AG04449 (cell line): Measurements from ENCODE around the gene EYA4.

Experiments used
- CTCF ChIA-PET: fragments of 350-600 bp; formaldehyde crosslinking; extraction: SDS; loops from one replicate; lab custom pipeline; 2021; ENCODE audit warnings: antibody characterized with exemption; lab: Yijun Ruan, JAX
- POLR2A ChIA-PET: fragments of 400-600, 350-600 bp; formaldehyde crosslinking; extraction: SDS; loops from one replicate; lab custom pipeline; 2020; ENCODE audit warnings: antibody characterized with exemption, inconsistent platforms; lab: Yijun Ruan, JAX
- DNase-seq: peaks from one replicate; pipeline ENCODE4 v3.0.0-alpha.2; 2010; ENCODE audit warnings: low read depth, low spot score
- H3K4me3 ChIP-seq: 2 replicates; pipeline ENCODE4 v1.5.1; 2011; ENCODE audit warnings: low read depth, mild to moderate bottlenecking, control low read depth, low read length
- TF ChIP-seq, protein P1 (sequence below): IDR thresholded peaks from one replicate; pipeline ENCODE4 v1.5.1; 2011; ENCODE audit warnings: mild to moderate bottlenecking, moderate library complexity, low read length, control low read depth, inconsistent platforms; ENCODE audit not compliant: insufficient read depth; ENCODE audit errors: missing control alignments

EYA4 gene

DNA sequence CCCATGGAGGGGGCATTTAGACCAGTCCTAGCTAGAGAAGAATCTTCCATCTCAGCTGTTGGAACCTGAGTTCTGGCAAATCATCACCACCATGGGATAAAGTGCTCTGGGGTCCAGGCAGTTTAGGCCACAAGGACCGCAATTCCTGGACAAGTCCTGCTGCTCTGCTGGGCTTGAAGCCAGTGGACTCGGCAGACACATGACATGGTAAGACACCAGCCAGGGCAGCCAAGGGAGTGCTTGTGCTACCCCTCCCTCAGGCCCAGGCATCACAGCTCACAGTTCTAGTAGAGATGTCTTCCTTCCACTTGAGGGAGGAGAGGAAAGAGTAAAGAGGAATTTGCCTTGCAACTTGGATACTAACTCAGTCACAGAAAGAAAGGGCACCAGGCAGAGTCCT lies 246.0 kb downstream of the EYA4 start:
- ChIA-PET POLR2A (no interaction called here), CTCF (no interaction called here)
- TF ChIP-seq, protein P1, sequence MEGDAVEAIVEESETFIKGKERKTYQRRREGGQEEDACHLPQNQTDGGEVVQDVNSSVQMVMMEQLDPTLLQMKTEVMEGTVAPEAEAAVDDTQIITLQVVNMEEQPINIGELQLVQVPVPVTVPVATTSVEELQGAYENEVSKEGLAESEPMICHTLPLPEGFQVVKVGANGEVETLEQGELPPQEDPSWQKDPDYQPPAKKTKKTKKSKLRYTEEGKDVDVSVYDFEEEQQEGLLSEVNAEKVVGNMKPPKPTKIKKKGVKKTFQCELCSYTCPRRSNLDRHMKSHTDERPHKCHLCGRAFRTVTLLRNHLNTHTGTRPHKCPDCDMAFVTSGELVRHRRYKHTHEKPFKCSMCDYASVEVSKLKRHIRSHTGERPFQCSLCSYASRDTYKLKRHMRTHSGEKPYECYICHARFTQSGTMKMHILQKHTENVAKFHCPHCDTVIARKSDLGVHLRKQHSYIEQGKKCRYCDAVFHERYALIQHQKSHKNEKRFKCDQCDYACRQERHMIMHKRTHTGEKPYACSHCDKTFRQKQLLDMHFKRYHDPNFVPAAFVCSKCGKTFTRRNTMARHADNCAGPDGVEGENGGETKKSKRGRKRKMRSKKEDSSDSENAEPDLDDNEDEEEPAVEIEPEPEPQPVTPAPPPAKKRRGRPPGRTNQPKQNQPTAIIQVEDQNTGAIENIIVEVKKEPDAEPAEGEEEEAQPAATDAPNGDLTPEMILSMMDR = no peak
- no peak overlapping the region for H3K4me3 ChIP-seq
- DNase-seq = no peak

DNA sequence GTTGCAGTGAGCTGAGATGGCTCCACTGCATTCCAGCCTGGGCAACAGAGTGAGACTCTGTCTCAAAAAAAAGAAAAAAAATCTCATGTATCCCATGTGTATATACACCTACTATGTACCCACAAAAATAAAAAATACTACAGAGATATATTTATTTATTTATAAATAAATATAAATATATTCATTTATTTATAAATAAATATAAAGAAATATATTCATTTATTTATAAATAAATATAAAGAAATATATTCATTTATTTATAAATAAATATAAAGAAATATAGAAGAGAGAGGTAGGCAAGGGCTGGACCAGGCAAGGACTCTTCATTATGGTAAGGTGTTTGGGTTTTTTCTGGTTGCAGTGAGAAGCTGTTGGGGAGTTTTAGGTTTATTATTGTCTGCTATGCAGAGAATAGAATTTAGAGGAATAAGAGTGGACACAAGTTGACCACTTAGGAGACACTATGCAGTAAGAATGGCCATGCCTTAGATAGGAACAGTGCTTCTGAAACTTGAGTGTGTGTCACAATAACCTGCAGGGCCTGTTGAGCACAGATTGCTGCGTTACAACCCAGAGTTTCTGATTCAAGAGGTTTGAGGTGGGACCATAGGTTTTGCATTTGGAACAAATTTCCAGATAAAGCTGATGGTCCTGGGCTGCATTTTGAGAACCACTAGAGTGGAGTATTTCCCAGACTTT lies 254.2 kb downstream of the EYA4 start:
- no peak overlapping the region for H3K4me3 ChIP-seq
- CTCF ChIA-PET = no interaction called here
- TF ChIP-seq, protein P1 = no peak
- no peak for DNase-seq
- POLR2A ChIA-PET = no interaction called here

DNA sequence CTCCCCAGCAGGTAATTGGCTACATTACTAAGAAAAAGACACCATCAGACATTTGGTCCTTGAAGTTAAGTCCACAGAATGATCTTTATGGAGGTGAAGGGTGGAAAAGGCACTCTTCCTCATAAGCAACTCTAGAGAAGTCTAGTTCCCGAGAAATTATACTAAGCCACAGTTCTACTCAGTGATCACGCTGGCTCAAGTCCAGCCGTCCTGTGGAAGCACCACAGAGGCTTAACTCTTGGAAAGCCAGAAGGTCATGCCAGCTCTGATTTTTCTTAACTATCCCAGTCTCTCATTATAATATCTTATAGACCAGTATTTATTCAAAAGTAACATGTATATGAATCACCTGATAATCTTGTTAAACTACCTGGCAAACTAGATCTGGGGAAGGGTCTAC lies 258.5 kb downstream of the EYA4 start:
- TF ChIP-seq, protein P1 = no peak
- CTCF ChIA-PET = no interaction called here
- POLR2A ChIA-PET = no interaction called here
- DNase-seq = no peak
- no peak overlapping the region for H3K4me3 ChIP-seq

DNA sequence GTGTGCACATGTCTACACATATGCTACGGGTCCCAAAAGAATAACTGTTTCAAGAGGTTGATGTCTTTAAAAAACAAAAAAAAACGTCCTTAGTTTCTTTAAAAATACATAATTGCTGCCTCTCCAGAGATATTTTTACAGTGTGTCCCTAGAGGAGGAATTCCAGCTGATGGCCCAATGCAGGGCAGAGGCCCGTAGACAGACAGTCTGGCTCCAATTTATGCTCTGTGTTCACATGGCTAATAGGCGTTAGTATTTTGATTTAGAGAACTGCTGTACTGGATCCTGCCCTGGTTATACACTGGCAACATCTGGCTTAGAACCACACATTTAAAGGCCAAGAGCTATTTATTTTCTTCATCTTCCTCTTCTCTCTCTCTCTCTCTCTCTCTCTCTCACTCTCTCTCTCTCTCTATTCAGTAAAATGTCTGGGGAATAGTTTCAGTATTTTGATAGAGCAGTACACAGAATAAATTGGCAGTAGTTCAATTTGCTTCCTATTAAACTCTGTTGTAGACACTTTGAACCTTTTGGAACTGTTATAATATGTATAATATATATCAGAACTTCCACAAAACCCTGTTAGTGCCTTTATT lies 260.6 kb downstream of the EYA4 start:
- CTCF ChIA-PET = interaction anchor here (0.7 to 2.7 kb wide), 4 partner anchors 12 to 397 kb away, joined by 3 to 13 read pairs (median 3); no protein-coding TSS in a partner anchor

DNA sequence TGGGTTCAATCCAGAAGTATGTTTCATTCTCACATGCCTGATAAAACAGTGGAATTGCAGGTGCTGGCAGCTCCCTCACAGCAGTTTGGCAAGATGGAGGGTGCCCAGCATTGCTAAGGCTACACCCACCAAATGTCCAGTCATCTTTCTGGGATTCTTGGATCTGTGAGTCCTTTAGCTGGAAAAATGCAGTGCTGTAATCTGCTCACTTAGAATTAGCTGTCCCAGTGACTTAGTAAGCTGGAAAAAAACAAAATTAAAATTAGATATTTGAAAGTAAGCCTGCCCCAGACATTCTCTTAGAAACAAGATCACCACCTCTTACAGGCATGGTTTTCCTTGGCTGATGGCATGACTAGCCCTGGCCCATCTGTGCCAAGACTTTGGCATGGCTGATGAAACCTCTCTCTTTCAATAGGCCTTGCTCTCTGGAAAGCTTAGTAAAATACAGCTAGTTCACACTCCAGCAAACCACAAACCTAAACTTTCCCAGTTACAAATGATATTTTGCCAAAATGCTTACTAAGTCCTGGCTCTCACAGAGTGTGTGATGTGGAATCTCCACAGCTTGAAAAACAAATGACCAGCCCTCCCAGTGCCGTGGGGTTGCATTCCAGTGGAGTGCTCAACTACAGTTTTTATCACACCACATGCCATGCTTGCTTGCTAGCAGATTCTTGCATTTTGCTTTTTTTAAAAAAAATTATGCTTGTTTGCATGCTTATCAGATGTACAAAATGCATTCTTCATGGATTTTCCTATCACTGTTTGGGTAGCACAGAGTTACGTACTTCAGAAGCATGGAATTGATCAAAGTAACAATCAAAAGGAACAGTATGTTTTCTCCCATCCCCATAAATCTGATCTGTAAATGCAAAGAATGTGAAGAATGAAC lies 261.5 kb downstream of the EYA4 start:
- H3K4me3 ChIP-seq = no peak overlapping the region
- POLR2A ChIA-PET = interaction anchor here (0.9 to 1.2 kb wide), 3 partner anchors 49 to 688 kb away, joined by 3 to 4 read pairs (median 4); partner anchors contain the start of gene RPS12
- DNase-seq = peak; percentile 90
- TF ChIP-seq, protein P1 = no peak
- CTCF ChIA-PET = interaction anchor here (1.2 to 2.7 kb wide), 3 partner anchors 12 to 317 kb away, joined by 3 to 13 read pairs (median 3); no protein-coding TSS in a partner anchor

More for the DNA sequence above, 260.6 kb downstream of the EYA4 start:
- no peak overlapping the region for H3K4me3 ChIP-seq
- DNase-seq = no peak
- TF ChIP-seq, protein P1 = no peak
- POLR2A ChIA-PET = interaction anchor here (1.2 kb wide), 1 partner anchor 687 kb away, joined by 4 read pairs; the partner anchor contains the start of gene RPS12
